ENCODE data around the gene PPP3CA.
"Not testable (repeated sequence)": the region's sequence is repeated elsewhere in the genome, so short reads cannot be mapped to it uniquely, and the experiment has no call there.

Gene PPP3CA

DNA sequence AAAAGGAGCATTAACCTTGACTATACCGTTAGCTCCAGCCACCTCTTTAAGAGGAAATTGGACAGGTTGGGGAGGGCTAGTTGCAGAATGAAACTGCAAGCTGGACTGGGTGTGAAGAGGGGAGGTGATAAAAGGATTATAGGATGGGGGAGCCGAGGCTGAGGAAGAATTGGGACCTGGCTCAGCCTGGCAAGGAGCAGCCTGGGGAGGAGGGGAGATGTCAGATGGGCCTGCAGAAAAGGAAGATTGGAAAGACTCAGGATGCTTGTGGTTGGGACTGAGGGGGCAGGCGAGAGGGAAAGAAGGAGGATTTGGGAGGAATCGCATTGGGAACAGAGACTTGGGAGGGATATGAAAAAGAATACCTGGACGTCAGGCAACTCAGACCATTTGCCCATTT is 351.7 kb downstream of the PPP3CA start:
- H3K36me3 ChIP-seq (ENCODE audit: insufficient read depth, low read length): no peaks in the 10 kb centered on the region
- H3K4me1 ChIP-seq (ENCODE audit: insufficient read depth, low read length): 0 out of 2 replicates have a peak, but pooled peaks cover 3% of the 10 kb centered on the region
- H3K27me3 ChIP-seq (ENCODE audit: insufficient read depth, low read length): no peaks in the 10 kb centered on the region
- no peak overlapping the region for H3K27ac ChIP-seq (ENCODE audit: low read depth, low read length)
- H3K4me3 ChIP-seq (ENCODE audit: low read length): no peak overlapping the region
- H3K9me3 ChIP-seq (ENCODE audit: insufficient read depth, low read depth, low read length): no peaks in the 10 kb centered on the region
- no peak overlapping the region for H3K9ac ChIP-seq (ENCODE audit: low read depth, low read length)
- WGBS: 85% methylated on average over 5 of the region's 5 CpGs

DNA sequence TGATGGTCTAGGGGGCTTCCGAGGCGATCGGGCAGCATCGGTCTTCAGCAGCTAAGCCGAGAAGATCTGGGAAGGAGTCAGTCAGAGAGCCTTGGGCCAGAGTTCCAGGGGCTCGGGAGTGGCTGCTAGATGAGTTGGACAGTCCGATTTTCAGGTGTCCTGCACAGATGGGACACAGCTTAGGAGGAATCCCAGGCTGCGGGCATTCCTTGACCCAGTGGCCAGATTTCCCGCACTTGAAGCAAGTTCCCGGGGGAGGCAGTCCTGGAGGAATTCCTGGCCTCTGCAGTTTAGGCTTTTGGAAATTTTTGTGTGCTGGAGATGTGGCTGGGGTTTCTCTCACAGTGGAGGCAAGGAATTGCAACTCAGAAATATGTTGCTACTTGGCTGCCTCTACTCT is 352.3 kb downstream of the PPP3CA start:
- H3K4me3 ChIP-seq (ENCODE audit: low read length); H3K27ac ChIP-seq (ENCODE audit: low read depth, low read length); H3K9me3 ChIP-seq (ENCODE audit: insufficient read depth, low read depth, low read length); H3K9ac ChIP-seq (ENCODE audit: low read depth, low read length); H3K4me1 ChIP-seq (ENCODE audit: insufficient read depth, low read length); H3K27me3 ChIP-seq (ENCODE audit: insufficient read depth, low read length); H3K36me3 ChIP-seq (ENCODE audit: insufficient read depth, low read length): not testable (repeated sequence)
- 96% methylated on average over 10 of the region's 10 CpGs for WGBS

DNA sequence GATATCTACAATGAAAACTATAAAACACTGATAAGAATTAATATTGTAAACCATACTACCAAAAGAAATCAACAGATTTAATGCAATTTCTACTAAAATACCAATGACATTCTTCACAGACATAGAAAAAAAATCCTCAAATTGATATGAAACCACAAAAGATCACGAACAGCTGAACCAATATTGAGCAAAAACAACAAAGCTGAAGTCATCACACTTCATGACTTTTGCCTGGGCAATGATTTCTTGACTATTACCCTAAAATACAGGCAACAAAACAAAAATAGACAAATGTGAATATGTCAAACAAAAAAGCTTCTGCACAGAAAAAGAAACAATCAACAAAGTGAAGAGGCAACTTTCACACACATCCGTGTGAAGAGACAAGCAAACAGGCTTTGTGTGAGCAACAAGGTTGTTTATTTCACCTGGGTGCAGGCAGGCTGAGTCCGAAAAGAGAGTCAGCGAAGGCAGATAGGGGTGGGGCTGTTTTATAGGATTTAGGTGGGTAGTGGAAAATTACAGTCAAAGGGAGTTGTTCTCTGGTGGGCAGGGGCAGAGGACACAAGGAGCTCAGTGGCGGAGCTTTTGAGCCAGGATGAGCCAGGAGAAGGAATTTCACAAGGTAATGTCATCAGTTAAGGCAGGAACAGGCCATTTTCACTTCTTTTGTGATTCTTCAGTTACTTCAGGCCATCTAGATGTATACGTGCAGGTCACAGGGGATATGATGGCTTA is 355.8 kb downstream of the PPP3CA start:
- 65% methylated on average over 5 of the region's 6 CpGs for WGBS
- not testable (repeated sequence) for H3K36me3 ChIP-seq (ENCODE audit: insufficient read depth, low read length); H3K27ac ChIP-seq (ENCODE audit: low read depth, low read length); H3K9me3 ChIP-seq (ENCODE audit: insufficient read depth, low read depth, low read length); H3K4me3 ChIP-seq (ENCODE audit: low read length); H3K9ac ChIP-seq (ENCODE audit: low read depth, low read length); H3K27me3 ChIP-seq (ENCODE audit: insufficient read depth, low read length)
- H3K4me1 ChIP-seq (ENCODE audit: insufficient read depth, low read length): peaks cover 10% of the 10 kb centered on the region

DNA sequence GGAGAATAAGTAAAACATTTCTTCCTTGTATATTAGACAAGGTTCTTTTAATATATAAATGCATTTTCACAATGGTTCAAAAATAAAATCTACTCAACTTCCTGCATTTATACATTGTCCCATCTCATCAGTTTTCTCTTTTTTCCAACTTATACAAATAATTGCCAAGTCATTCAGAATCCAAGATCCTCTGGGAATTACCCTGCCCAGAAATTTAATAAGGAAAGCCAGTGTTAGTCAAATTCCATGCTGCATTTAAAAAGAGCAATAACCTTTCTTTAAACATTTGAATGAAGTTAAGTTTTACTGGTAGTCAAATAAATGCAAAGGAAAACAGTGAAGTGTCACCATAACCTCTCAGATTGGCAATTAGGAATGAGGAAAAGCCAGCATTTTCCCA is 357.9 kb downstream of the PPP3CA start:
- Histone ChIP-seq H3K27ac (ENCODE audit: low read depth, low read length) (no peak overlapping the region), H3K27me3 (ENCODE audit: insufficient read depth, low read length) (no peaks in the 10 kb centered on the region), H3K4me3 (ENCODE audit: low read length) (no peak overlapping the region), H3K9ac (ENCODE audit: low read depth, low read length) (no peak overlapping the region), H3K9me3 (ENCODE audit: insufficient read depth, low read depth, low read length) (no peaks in the 10 kb centered on the region), H3K36me3 (ENCODE audit: insufficient read depth, low read length) (no peaks in the 10 kb centered on the region), H3K4me1 (ENCODE audit: insufficient read depth, low read length) (peaks cover 30% of the 10 kb centered on the region)

DNA sequence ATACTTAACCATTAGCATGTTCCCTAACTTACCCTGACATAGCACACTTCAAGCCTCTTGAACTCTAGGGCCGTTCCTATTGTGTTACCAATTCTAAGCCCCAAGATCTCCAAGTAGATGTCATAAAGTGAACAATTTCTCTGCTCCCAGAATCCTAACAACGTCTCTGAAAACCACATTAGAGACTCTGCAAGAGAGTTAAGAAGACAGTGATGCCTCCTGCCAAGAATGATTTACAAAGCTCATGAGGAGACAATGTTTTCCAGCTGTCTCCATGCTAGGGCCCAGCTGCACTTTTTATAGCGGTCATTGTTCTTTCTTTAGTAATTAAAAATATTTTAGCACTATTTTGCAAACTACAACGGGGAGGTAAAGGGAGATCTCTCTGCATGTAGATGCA is 358.4 kb downstream of the PPP3CA start:
- H3K9me3 ChIP-seq (ENCODE audit: insufficient read depth, low read depth, low read length): no peaks in the 10 kb centered on the region
- 74% methylated on average over 2 of the region's 4 CpGs for WGBS

DNA sequence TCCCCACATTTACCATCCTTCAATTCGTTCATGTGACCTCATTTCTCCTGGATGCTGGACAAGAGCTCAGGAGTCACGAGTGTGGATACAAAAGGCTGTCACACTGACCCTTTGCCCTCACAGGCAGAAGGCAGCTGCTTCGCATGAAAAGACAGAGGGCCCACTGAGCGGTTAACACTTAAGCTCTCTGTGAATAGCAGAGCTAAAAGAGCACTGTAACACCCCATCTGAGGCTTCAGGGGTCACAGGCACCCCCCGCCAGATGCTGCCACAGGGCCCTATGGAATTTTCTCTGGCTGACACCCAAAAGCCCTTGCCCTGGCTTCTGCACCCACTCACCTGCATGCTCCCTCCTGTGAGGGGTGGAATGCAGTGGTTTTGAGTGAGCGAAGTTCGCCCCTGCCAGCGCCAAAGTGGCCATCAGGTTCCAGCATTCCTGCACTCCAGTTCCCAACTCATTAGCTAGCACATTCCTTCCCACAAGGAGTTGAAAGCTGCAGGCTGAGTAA is 360.9 kb downstream of the PPP3CA start:
- peaks cover 55% of the 10 kb centered on the region for H3K4me1 ChIP-seq (ENCODE audit: insufficient read depth, low read length)
- H3K4me3 ChIP-seq (ENCODE audit: low read length): no peak overlapping the region
- 63% methylated on average over 8 of the region's 8 CpGs for WGBS
- peak overlapping the region; percentile 55 for H3K27ac ChIP-seq (ENCODE audit: low read depth, low read length)
- no peaks in the 10 kb centered on the region for H3K36me3 ChIP-seq (ENCODE audit: insufficient read depth, low read length)
- no peak overlapping the region for H3K9ac ChIP-seq (ENCODE audit: low read depth, low read length)
- no peaks in the 10 kb centered on the region for H3K9me3 ChIP-seq (ENCODE audit: insufficient read depth, low read depth, low read length)
- no peaks in the 10 kb centered on the region for H3K27me3 ChIP-seq (ENCODE audit: insufficient read depth, low read length)

More for the DNA sequence above, 358.4 kb downstream of the PPP3CA start:
- Histone ChIP-seq H3K36me3 (ENCODE audit: insufficient read depth, low read length) (no peaks in the 10 kb centered on the region), H3K27ac (ENCODE audit: low read depth, low read length) (no peak overlapping the region), H3K27me3 (ENCODE audit: insufficient read depth, low read length) (no peaks in the 10 kb centered on the region), H3K4me1 (ENCODE audit: insufficient read depth, low read length) (peaks cover 33% of the 10 kb centered on the region), H3K9ac (ENCODE audit: low read depth, low read length) (no peak overlapping the region), H3K4me3 (ENCODE audit: low read length) (no peak overlapping the region)

DNA sequence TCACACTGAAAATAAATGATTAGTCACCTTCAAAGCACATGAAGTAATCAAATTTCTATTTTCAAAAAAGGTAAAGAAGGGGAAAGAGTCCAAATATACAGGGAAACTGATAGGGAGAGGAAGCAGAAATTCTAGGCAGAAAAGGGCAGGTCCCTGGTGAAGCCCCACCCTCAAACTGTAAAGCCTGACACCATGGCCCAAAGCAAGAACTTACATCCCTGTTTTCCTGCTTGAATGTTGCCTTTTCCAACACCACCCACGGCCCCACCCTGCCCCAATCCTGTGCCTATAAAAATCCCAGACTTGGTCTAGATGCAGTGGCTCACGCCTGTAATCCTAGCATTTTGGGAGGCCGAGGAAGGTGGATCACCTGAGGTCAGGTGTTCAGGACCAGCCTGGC is 361.8 kb downstream of the PPP3CA start:
- Histone ChIP-seq H3K9me3 (ENCODE audit: insufficient read depth, low read depth, low read length) (no peaks in the 10 kb centered on the region), H3K4me3 (ENCODE audit: low read length) (no peak overlapping the region), H3K9ac (ENCODE audit: low read depth, low read length) (no peak overlapping the region), H3K36me3 (ENCODE audit: insufficient read depth, low read length) (no peaks in the 10 kb centered on the region), H3K27me3 (ENCODE audit: insufficient read depth, low read length) (no peaks in the 10 kb centered on the region), H3K27ac (ENCODE audit: low read depth, low read length) (no peak overlapping the region; the same call in 1 of the 2 replicates), H3K4me1 (ENCODE audit: insufficient read depth, low read length) (peaks cover 55% of the 10 kb centered on the region)
- 93% methylated on average over 3 of the region's 3 CpGs for WGBS

DNA sequence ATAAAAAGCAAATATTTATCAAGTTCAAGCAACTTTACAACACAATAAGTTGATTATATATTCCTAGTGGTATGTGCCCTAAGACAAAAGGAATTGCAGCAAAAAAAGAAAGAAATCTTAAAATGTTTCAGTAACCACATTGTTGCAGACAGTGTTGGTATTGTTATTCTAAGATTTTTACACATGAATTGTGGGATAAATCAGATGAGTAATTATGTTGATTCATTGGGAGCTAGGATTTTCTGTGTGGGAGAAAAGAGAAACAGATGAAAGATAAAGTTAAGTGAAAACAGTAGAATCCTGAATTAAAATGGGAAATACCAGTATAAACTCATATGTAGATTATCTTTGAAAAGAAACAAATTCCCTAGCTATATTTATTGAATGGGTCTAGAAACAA is 362.4 kb downstream of the PPP3CA start:
- Histone ChIP-seq H3K36me3 (ENCODE audit: insufficient read depth, low read length) (no peaks in the 10 kb centered on the region), H3K4me1 (ENCODE audit: insufficient read depth, low read length) (peaks cover 55% of the 10 kb centered on the region), H3K9me3 (ENCODE audit: insufficient read depth, low read depth, low read length) (no peaks in the 10 kb centered on the region), H3K9ac (ENCODE audit: low read depth, low read length) (no peak overlapping the region), H3K27ac (ENCODE audit: low read depth, low read length) (peak overlapping the region; percentile 62; the same call in 1 of the 2 replicates), H3K27me3 (ENCODE audit: insufficient read depth, low read length) (no peaks in the 10 kb centered on the region), H3K4me3 (ENCODE audit: low read length) (no peak overlapping the region)

DNA sequence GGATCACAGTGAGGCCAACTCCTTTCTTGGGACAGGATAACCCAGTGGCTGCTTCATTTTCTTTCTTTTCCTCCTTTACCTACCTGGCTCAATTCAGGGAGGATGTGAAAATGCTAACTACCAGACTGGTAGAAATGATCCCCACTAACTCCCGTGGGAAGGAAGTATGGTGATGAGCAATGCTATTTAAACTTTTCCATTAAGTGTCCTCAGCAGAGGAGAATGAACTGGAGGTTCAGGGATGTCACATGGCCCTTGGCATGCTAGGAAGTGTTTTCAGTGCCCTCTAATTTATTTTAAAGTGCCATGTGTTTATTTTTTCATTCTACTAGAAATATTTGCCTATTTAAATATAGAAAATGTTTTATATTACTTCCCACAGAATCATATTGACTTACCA is 363.9 kb downstream of the PPP3CA start:
- Histone ChIP-seq H3K4me3 (ENCODE audit: low read length) (no peak overlapping the region), H3K4me1 (ENCODE audit: insufficient read depth, low read length) (peaks cover 55% of the 10 kb centered on the region), H3K9ac (ENCODE audit: low read depth, low read length) (no peak overlapping the region), H3K27me3 (ENCODE audit: insufficient read depth, low read length) (no peaks in the 10 kb centered on the region), H3K9me3 (ENCODE audit: insufficient read depth, low read depth, low read length) (no peaks in the 10 kb centered on the region), H3K27ac (ENCODE audit: low read depth, low read length) (no peak overlapping the region), H3K36me3 (ENCODE audit: insufficient read depth, low read length) (no peaks in the 10 kb centered on the region)
- WGBS: 100% methylated on average over 1 of the region's 1 CpG

DNA sequence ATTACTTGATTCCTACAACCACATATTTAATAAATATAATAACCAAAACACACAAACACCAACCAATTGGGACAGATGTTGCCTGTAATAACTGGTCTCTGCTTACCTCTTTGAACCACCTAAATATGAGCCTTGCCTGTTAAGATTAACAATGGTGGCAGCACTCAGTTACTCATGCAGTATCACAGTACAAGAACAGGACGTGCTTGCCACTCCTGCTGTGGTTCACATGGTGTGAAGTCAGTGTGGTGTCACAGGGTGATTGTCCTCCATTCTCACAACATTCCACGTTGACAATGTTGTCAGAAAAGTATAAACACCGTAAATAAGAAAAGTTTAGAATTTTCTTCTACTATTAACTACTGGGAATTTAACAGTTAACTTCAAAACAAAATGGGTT is 365.0 kb downstream of the PPP3CA start:
- no peak overlapping the region for H3K4me3 ChIP-seq (ENCODE audit: low read length)
- H3K27ac ChIP-seq (ENCODE audit: low read depth, low read length): no peak overlapping the region
- H3K9me3 ChIP-seq (ENCODE audit: insufficient read depth, low read depth, low read length): no peaks in the 10 kb centered on the region
- H3K36me3 ChIP-seq (ENCODE audit: insufficient read depth, low read length): no peaks in the 10 kb centered on the region
- H3K4me1 ChIP-seq (ENCODE audit: insufficient read depth, low read length): peaks cover 51% of the 10 kb centered on the region
- 96% methylated on average over 2 of the region's 3 CpGs for WGBS
- H3K9ac ChIP-seq (ENCODE audit: low read depth, low read length): no peak overlapping the region
- H3K27me3 ChIP-seq (ENCODE audit: insufficient read depth, low read length): no peaks in the 10 kb centered on the region

DNA sequence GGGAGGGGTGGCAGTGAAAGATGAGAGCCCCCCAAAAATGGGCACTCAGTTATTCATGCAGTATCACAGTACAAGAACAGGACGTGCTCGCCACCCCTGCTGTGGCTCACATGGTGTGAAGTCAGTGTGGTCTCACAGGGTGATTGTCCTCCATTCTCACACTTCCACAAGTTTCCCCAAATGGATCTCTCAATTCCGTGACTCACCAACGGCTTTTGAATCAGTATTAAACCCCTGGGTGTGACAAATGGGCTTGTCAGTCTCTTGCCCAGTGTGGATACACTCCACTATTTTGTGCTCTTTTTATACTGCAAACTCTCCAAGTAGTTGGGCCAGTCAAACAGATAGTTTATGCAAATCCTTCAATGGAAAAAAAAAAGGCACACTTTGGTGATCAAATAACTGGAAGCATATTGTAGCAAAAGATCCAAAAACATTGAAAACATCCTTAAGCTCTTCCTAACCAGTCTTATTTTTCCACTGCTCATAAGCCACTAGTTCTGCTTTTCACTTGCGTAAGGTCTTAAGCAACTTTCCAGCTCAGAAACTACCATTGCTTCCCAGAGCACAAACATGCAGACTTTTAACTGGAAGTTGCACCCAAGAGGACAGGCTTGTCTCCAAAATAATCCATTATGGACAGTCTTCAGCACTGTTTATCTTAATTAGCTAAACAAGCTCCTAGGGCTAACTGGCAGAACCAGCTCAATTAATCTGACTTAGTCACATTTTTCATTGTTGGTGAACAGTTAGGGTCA is 365.7 kb downstream of the PPP3CA start:
- Histone ChIP-seq H3K4me1 (ENCODE audit: insufficient read depth, low read length) (peaks cover 45% of the 10 kb centered on the region), H3K36me3 (ENCODE audit: insufficient read depth, low read length) (no peaks in the 10 kb centered on the region), H3K27ac (ENCODE audit: low read depth, low read length) (no peak overlapping the region), H3K9ac (ENCODE audit: low read depth, low read length) (no peak overlapping the region), H3K27me3 (ENCODE audit: insufficient read depth, low read length) (no peaks in the 10 kb centered on the region), H3K9me3 (ENCODE audit: insufficient read depth, low read depth, low read length) (no peaks in the 10 kb centered on the region), H3K4me3 (ENCODE audit: low read length) (no peak overlapping the region)
- 77% methylated on average over 5 of the region's 5 CpGs for WGBS

All from HUES64 (cell line).